Measurements from ENCODE around the gene CD300A. TPM values are rescaled to one million over a fixed set of nuclear protein-coding genes. Genes with fewer than 3 reads are reported as not detected.

Gene CD300A
- polyA plus RNA-seq, 1 experiment: not detected

- no peak for TF ChIP-seq CTCF (IDR thresholded peaks at IDR 0.05; ENCODE audit: low read depth, low read length)
- H3K4me3 ChIP-seq (ENCODE audit: low read depth, low read length): no peak overlapping the region
- no peak for DNase-seq (ENCODE audit: low read depth, low spot score)
- no peaks in the 10 kb centered on the region; the same call in 1 of the 2 replicates for H3K9me3 ChIP-seq (ENCODE audit: control insufficient read depth, insufficient read depth, low read length)
- H3K27me3 ChIP-seq (ENCODE audit: control insufficient read depth, insufficient read depth, low read length): peaks cover 22% of the 10 kb centered on the region
- no peak overlapping the region for H3K27ac ChIP-seq (ENCODE audit: low read depth, low read length)
- ChIA-PET CTCF (interaction anchor here (0.8 kb wide), 1 partner anchor 27 kb away, joined by 4 read pairs; no protein-coding TSS in a partner anchor), POLR2A (no interaction called here)
These were observed 36.1 kb upstream of the CD300A start for GRCh38 chr17:74430385-74430705.

GRCh38 chr17:74430706-74431567, 35.5 kb upstream of the CD300A start:
- TF ChIP-seq CTCF (IDR thresholded peaks at IDR 0.05; ENCODE audit: low read depth, low read length): no peak
- H3K4me3 ChIP-seq (ENCODE audit: low read depth, low read length): no peak overlapping the region
- H3K27me3 ChIP-seq (ENCODE audit: control insufficient read depth, insufficient read depth, low read length): peaks cover 22% of the 10 kb centered on the region
- ChIA-PET POLR2A (no interaction called here), CTCF (interaction anchor here (0.8 kb wide), 1 partner anchor 26 kb away, joined by 4 read pairs; no protein-coding TSS in a partner anchor)
- no peak overlapping the region for H3K27ac ChIP-seq (ENCODE audit: low read depth, low read length)
- no peak for DNase-seq (ENCODE audit: low read depth, low spot score)
- H3K9me3 ChIP-seq (ENCODE audit: control insufficient read depth, insufficient read depth, low read length): no peaks in the 10 kb centered on the region; the same call in 1 of the 2 replicates

- no peak for TF ChIP-seq CTCF (IDR thresholded peaks at IDR 0.05; ENCODE audit: low read depth, low read length)
- H3K27me3 ChIP-seq (ENCODE audit: control insufficient read depth, insufficient read depth, low read length): peaks cover 22% of the 10 kb centered on the region
- H3K27ac ChIP-seq (ENCODE audit: low read depth, low read length): no peak within 1 kb of the TSS
- ChIA-PET CTCF (no interaction called here), POLR2A (no interaction called here)
- H3K4me3 ChIP-seq (ENCODE audit: low read depth, low read length): no peak within 1 kb of the TSS
- peaks cover 2% of the 10 kb centered on the region; the same call in 1 of the 2 replicates for H3K9me3 ChIP-seq (ENCODE audit: control insufficient read depth, insufficient read depth, low read length)
- DNase-seq (ENCODE audit: low read depth, low spot score): no peak
These were observed 34.6 kb upstream of the CD300A start, which contains the start of gene GPRC5C for GRCh38 chr17:74431568-74432423. Gene GPRC5C, plus strand, starts transcription at chr17:74432088. Its CDS starts 7,689 bp downstream, at chr17:74439777.

- DNase-seq (ENCODE audit: low read depth, low spot score): no peak
- H3K4me3 ChIP-seq (ENCODE audit: low read depth, low read length): no peak overlapping the region
- H3K27ac ChIP-seq (ENCODE audit: low read depth, low read length): no peak overlapping the region
- H3K9me3 ChIP-seq (ENCODE audit: control insufficient read depth, insufficient read depth, low read length): peaks cover 2% of the 10 kb centered on the region; the same call in 1 of the 2 replicates
- no peak for TF ChIP-seq CTCF (IDR thresholded peaks at IDR 0.05; ENCODE audit: low read depth, low read length)
- peaks cover 22% of the 10 kb centered on the region for H3K27me3 ChIP-seq (ENCODE audit: control insufficient read depth, insufficient read depth, low read length)
- CTCF ChIA-PET: no interaction called here
- POLR2A ChIA-PET: no interaction called here
These were observed 34.1 kb upstream of the CD300A start for GRCh38 chr17:74432424-74432690.
